ENCODE results near the gene CEACAM21.
A peak's percentile ranks its signal among the peaks of the same experiment; 100 is the strongest.

Gene CEACAM21

DNA sequence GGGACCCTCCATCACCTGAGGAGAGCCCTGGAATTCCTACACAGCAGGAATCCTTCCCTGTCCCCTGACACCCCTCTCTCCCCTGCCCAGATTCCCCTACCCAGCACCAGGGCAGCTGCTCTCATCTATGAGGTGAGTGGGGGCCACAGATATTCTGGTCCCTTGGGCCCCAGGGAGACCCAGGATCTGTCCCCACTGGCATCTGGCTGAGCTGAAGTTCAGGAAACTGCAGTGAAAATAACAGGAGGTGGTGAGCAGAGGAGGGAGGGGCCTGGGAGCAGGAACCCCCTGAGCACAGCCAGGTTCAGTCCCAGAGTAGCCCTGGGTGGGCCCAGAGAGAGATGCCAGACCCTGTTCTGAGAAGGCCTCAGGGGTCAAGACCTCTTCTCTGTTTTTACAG, 10.1 kb downstream of the CEACAM21 start:
- DNase-seq (ENCODE audit: low read depth): no peak

- no peak for DNase-seq (ENCODE audit: low read depth)
Observed at GRCh38 chr19:41587101-41587837, 11.3 kb downstream of the CEACAM21 start.

GRCh38 chr19:41587838-41588210, 11.9 kb downstream of the CEACAM21 start:
- DNase-seq (ENCODE audit: low read depth): no peak

DNA sequence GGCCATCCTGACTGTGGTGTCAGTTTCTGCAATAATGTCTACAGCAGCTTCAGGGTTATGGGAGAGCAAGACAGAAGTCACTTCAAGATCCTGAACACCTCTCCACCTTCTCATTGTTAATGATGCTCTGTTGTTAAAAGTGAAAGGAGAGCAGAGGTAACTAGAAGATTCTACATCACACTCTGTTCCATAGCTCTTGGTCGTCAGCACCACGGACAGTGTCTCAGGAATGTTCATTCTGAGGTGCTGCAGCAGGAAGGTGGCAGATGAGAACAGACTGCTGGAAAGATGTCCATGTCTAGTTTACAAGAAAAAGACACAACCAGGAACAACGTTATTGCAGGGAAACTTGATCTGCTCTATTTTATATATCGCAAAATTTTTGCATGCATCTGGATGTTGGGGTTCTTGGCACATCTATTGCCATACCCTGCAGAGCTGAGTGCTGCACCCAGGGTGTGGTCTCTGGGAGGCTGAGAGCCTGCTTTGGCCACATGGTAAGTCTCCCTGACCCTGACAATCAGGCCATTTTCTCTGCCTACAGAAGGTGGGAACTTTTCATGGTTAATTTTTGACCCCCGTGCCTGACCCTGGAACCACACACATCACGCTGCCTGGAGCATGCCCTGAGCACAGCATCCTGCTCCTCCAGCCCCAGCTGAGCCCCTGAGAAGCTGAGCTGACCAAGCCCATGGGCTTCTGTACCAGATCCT, 12.7 kb downstream of the CEACAM21 start:
- no peak for DNase-seq (ENCODE audit: low read depth)

- no peak for DNase-seq (ENCODE audit: low read depth)
Observed at GRCh38 chr19:41589371-41589770, 13.4 kb downstream of the CEACAM21 start.

GRCh38 chr19:41590936-41591335, 15.0 kb downstream of the CEACAM21 start:
- DNase-seq (ENCODE audit: low read depth): no peak

DNA sequence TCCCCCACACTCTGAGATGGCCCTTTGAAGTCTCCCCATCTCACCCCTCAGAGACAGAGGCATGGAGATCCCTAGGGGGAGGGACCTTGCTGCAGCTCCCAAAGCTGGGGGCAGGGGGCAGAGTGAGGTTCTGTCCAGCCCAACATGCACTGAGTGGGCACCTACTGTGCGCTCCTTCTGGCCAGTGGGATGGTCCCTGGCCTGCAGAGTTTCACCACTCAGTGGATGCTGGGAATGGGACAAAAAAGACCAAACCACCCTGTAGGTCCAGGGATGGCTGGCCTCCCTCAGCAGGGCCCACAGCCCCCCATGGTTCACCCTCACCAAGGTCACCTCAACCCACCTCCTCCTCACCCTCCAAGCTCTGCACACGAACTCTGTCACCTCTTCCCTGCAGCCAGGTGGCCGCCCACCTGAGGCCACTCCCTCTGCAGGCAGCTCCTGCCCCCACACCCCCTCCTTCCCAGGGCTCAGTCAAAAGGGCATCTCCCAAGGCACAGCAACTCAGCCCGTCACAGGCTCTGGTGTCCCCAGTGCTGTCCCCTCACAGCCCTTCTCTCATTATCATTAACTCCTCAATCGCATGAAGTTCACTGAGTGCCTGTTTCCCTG, 16.1 kb downstream of the CEACAM21 start:
- no peak for DNase-seq (ENCODE audit: low read depth)

- no peak for DNase-seq (ENCODE audit: low read depth)
Observed at GRCh38 chr19:41595258-41595889, 19.4 kb downstream of the CEACAM21 start.

GRCh38 chr19:41595890-41596280, 19.9 kb downstream of the CEACAM21 start:
- DNase-seq (ENCODE audit: low read depth): no peak

DNA sequence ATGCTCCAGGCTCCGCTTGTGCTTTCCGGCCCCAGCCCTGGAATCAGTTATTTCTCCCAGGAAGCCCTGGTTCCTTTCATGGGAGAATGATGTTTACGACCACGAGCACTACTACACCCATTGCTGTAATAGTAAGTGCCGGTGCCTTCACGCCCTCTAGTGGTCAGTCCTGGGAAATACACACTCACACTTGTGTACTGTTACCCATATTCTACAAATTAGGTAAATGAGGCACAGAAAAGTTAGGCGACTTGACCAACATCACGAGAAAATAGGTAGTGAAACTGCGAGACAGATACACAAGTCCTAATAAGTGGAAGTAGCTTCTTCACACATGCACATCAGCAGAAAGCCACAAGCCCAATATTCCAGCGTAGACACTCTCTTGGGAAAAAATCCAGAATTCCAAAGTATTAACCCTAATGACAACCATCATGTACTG, 21.7 kb downstream of the CEACAM21 start:
- peak; percentile 26 for DNase-seq (ENCODE audit: low read depth)

DNA sequence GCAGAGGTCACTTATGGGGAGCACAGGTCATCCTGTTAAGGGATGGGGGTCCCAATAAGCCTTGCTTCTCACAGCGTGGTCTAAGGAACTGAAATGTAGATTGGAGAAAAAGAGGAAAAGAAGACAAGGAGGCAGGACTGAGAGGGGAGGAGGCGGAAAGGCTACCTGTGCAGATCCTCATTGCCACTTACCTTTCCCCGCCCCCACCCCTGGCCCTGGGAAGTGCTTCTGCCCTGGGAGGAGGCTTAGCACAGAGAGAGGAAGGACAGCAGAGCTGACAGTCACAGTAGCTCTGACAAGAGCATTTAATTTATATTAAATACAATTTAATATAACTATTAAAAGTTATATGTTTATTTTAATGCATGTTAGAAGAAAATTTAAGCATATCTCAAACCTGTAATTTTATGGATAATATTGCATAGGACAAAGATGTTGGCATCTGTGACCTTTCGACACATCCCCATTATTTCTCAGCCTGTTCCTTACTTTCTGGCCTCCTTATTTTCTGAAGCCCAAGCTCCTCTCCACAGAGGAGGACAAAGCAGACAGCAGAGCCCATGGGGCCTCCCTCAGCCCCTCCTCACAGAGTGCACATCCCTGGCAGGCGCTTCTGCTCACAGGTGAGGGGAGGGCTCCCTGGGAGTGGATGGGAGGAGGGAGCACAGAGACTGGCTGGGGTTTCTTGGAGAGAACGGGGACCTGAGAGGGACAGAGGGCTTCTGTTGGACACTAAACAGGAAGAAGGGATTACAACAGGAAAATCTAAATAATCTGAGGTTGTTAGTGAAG, 23.4 kb downstream of the CEACAM21 start:
- no peak for DNase-seq (ENCODE audit: low read depth)

GRCh38 chr19:41601771-41602170, 25.8 kb downstream of the CEACAM21 start:
- DNase-seq (ENCODE audit: low read depth): no peak

GRCh38 chr19:41604831-41605230, 28.9 kb downstream of the CEACAM21 start:
- no peak for DNase-seq (ENCODE audit: low read depth)

DNA sequence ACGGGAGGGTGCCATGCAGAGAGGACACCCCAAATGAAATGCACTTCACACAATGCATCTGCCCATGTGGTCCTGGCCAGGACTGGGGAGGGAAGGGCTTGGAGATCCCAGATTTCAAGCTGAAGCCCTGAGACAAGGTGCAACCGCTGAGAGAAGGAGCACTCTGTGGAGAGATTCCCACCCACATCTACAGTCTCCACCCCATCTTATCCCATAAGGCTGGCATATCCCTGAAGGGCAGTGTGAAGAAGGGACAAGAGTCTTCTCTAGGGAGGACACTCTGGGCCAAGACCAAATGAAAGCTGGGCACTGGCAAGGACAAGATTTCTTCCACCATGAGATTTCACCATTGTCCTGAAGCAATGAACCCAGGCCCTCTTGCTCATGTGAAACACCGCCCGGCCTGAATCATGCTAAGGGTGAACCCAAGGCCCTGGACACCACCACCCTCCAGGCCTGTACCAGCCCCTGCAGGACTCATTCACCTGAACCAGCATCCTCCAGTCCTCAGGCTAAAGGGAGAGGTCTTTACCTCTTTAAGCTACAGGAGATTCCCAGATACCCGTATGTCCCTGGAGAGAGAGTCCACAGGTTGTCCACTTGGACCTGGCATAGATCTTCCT, 30.4 kb downstream of the CEACAM21 start:
- DNase-seq (ENCODE audit: low read depth): no peak

DNA sequence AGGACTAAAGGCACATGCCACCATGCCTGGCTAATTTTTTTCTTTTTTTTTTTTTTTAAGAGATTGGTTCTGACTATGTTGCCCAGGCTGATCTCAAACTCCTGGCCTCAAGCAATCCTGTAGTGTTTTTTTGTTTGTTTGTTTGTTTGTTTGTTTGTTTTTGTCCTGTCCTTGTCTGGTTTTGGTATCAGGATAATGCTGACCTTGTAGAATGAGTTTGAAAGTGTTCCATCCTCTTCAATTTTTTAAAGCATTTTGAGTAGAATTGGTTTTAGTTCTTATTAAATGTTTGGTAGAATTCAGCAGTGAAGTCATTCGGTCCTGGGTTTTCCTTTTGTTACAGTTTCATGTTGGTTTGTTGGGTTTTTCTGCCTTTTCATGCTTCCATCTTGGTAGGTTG, 31.7 kb downstream of the CEACAM21 start:
- DNase-seq (ENCODE audit: low read depth): no peak

- no peak for DNase-seq (ENCODE audit: low read depth)
Observed at GRCh38 chr19:41610789-41611188, 34.8 kb downstream of the CEACAM21 start.

DNA sequence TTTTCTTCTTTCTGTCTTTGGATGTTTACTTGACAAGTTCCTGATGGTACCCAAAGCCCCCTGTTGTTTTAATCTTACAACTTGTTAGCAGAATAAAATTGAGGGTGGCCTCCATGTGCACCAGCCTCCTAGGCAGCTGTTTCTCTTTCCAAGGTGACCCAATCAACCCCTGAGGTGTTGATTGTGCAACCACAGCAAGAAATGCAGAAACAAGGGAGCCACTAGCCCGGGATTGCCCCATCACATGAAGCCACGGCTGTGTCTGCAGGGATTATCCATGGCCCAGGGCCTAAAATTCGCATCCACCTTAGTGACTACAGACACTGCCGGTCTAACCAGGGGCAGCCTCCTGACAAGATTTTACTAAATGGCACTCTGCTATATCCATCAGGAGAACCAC, 36.5 kb downstream of the CEACAM21 start:
- DNase-seq (ENCODE audit: low read depth): no peak

- DNase-seq (ENCODE audit: low read depth): no peak
Observed at GRCh38 chr19:41615207-41615606, 39.2 kb downstream of the CEACAM21 start.

DNA sequence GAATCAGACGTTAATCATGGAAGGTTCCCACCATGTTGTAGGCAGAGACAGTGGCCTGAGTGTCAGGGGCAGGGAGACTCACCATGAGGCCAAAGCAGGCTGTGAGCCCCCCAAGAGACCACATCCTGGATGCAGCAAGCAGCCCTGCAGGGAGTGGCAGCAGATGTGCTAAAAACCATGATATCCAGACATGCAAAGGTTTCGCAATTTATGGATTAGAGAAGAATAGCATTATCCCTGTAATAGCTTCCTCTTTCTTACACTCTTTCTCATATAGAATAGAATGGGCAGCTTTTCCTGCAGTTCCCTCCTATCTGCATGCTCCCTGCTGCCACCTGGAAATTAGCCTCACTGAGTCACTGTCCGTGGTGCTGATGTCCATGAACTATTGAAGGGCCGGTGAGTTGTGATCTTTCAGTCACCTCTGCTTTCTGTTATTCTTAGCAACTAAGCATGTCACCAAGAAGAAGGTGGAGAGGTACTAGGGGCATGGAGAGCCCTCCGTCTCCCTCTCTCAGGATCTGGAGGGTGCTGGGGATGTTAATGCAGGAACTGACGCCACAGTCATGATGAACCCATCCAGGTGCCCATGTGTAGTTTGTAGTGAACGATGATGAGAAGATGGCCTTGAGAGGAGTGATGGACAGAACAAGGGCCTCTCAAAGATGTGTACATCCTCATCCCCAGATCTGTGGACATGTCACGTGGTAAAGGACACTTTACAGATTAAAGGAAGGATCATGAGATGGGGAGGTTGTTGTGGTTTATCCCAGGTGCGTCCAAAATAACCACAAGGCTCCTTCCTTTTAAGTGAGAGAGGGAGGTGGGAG, 41.0 kb downstream of the CEACAM21 start:
- no peak for DNase-seq (ENCODE audit: low read depth)

- no peak for DNase-seq (ENCODE audit: low read depth)
Observed at GRCh38 chr19:41617941-41618730, 42.2 kb downstream of the CEACAM21 start.

Data from stimulated activated CD8-positive, alpha-beta memory T cell treated with anti-CD3 and anti-CD28 coated beads, Interleukin-15, amount 100 ng/mL, for 24 hours (primary cell).